HCT116 (cell line): Measurements from ENCODE around the gene SELENBP1. TPM values are rescaled to one million over a fixed set of nuclear protein-coding genes. Genes with fewer than 3 reads are reported as not detected.

Experiments
- ATAC-seq: fragments of 200-7000 bp; cut with Tn5 transposase; 2 replicates; pipeline ENCODE4 v1.9.1; 2020; ENCODE audit warnings: mild to moderate bottlenecking, moderate library complexity
- BruUV-seq: library from RNA; stranded (reverse); fragments of 400-500 nt; replicated peaks from 2 replicates; lab custom pipeline; 2021; lab: Mats Ljungman, UMichigan
- CTCF ChIA-PET: fragments of 300-600 bp; sonication (Branson Sonifier 250); formaldehyde crosslinking; loops from one replicate; lab custom pipeline; 2021; ENCODE audit warnings: antibody characterized with exemption; lab: Charles Lee
- POLR2A ChIA-PET: fragments of 300-600, 350-600 bp; sonication (Branson Sonifier 250); formaldehyde crosslinking; loops from one replicate; lab custom pipeline; 2021; ENCODE audit warnings: antibody characterized with exemption; lab: Charles Lee
- RAD21 ChIA-PET, 2 experiments: fragments of 300-600 bp; sonication (Branson Sonifier 250); formaldehyde crosslinking; loops; one replicate each; lab custom pipeline; 2023; ENCODE audit warnings: low total read pairs in 2 of 2; ENCODE audit not compliant: uncharacterized antibody in 2 of 2, unreplicated experiment in 2 of 2, low non-redundant PET in 1 of 2; lab: Charles Lee
- DNase-seq: peaks from one replicate; pipeline ENCODE4 v3.0.0-alpha.2; 2010; ENCODE audit warnings: low read depth, low spot score
- H2AFZ ChIP-seq: fragments of 200-600 bp; shearing (Covaris generic), sonication (generic); 2 replicates; pipeline ENCODE4 v1.6.1; 2017; ENCODE audit warnings: low read depth, mixed run types, mixed read lengths, antibody characterized with exemption, low read length; ENCODE audit not compliant: poor library complexity, severe bottlenecking
- H3K27ac ChIP-seq: 2 replicates; pipeline ENCODE4 v1.5.1; 2012; ENCODE audit warnings: low read depth, low read length
- H3K27me3 ChIP-seq: fragments of 200-600 bp; sonication (generic); 2 replicates; pipeline ENCODE4 v1.6.1; 2016; ENCODE audit warnings: mixed run types, low read length, mixed read lengths; ENCODE audit not compliant: insufficient read depth
- H3K36me3 ChIP-seq, 2 experiments: fragments of 200-500 bp in 1 of 2; fragments of 200-600 bp in 1 of 2; sonication (Bioruptor generic) in 1 of 2; sonication (generic) in 1 of 2; 2 replicates each; pipeline versions ENCODE4 v1.5.1 to v1.6.1; 2014 to 2016; ENCODE audit warnings: low read length in 2 of 2, inconsistent platforms in 1 of 2, mixed read lengths in 1 of 2, mixed run types in 1 of 2; ENCODE audit not compliant: insufficient read depth in 2 of 2, control insufficient read depth in 1 of 2
- H3K4me1 ChIP-seq, 2 experiments: fragments of 200-600 bp in 1 of 2; sonication (generic) in 1 of 2; 2 replicates each; pipeline versions ENCODE4 v1.5.1 to v1.6.1; 2012 to 2017; ENCODE audit warnings: low read length in 2 of 2, inconsistent platforms in 1 of 2, mild to moderate bottlenecking in 1 of 2, mixed read lengths in 1 of 2, mixed run types in 1 of 2, moderate library complexity in 1 of 2; ENCODE audit not compliant: insufficient read depth in 2 of 2, control insufficient read depth in 1 of 2
- H3K4me2 ChIP-seq: fragments of 200-600 bp; sonication (generic); 2 replicates; pipeline ENCODE4 v1.6.1; 2017; ENCODE audit warnings: mixed run types, low read length, mixed read lengths
- H3K4me3 ChIP-seq, 2 experiments: fragments of 200-600 bp in 1 of 2; sonication (generic) in 1 of 2; replicated peaks in 1 of 2; 2 replicates each; pipeline ENCODE4 v1.5.1; 2011 to 2016; ENCODE audit warnings: low read length in 2 of 2, control low read depth in 1 of 2, low read depth in 1 of 2, mild to moderate bottlenecking in 1 of 2, mixed read lengths in 1 of 2, mixed run types in 1 of 2
- H3K79me2 ChIP-seq: fragments of 200-600 bp; sonication (generic); 2 replicates; pipeline ENCODE4 v1.6.1; 2017; ENCODE audit warnings: mild to moderate bottlenecking, mixed run types, low read length, moderate library complexity, mixed read lengths; ENCODE audit not compliant: insufficient read depth
- H3K9ac ChIP-seq: fragments of 200-600 bp; sonication (generic); 2 replicates; pipeline ENCODE4 v1.6.1; 2016; ENCODE audit warnings: low read length, mixed read lengths
- H3K9me2 ChIP-seq: fragments of 200-600 bp; sonication (generic), shearing (Covaris generic); 2 replicates; pipeline ENCODE4 v1.6.1; 2017; ENCODE audit warnings: mixed run types, mild to moderate bottlenecking, moderate library complexity; ENCODE audit not compliant: insufficient read depth
- H3K9me3 ChIP-seq, 2 experiments: fragments of 200-500 bp in 1 of 2; fragments of 200-600 bp in 1 of 2; sonication (Bioruptor generic) in 1 of 2; sonication (generic) in 1 of 2; 2 replicates each; pipeline ENCODE4 v1.6.1; 2014 to 2017; ENCODE audit warnings: low read length in 2 of 2, mixed read lengths in 2 of 2, inconsistent platforms in 1 of 2, low read depth in 1 of 2, mild to moderate bottlenecking in 1 of 2, mixed run types in 1 of 2, moderate library complexity in 1 of 2; ENCODE audit not compliant: control insufficient read depth in 1 of 2, insufficient read depth in 1 of 2
- H4K20me1 ChIP-seq: fragments of 200-600 bp; sonication (generic), shearing (Covaris generic); 2 replicates; pipeline ENCODE4 v1.6.1; 2017; ENCODE audit warnings: mixed run types, mild to moderate bottlenecking, moderate library complexity; ENCODE audit not compliant: insufficient read depth
- ATF3 ChIP-seq: IDR thresholded peaks from 2 replicates; pipeline ENCODE4 v1.6.1; 2012
- CTCF ChIP-seq, 3 experiments: fragments of 200-600 bp in 1 of 3; sonication (generic) in 1 of 3; IDR thresholded peaks in 2 of 3; conservative IDR thresholded peaks in 1 of 3; 2 replicates each; pipeline ENCODE4 v1.5.1; 2012 to 2017; ENCODE audit warnings: low read depth in 2 of 3, low read length in 2 of 3, antibody characterized with exemption in 1 of 3, borderline replicate concordance in 1 of 3, control low read depth in 1 of 3, mild to moderate bottlenecking in 1 of 3, mixed read lengths in 1 of 3, mixed run types in 1 of 3, moderate library complexity in 1 of 3; ENCODE audit not compliant: insufficient read depth in 1 of 3
- EGR1 ChIP-seq: IDR thresholded peaks from 2 replicates; pipeline ENCODE4 v1.6.1; 2012; ENCODE audit warnings: low read depth
- JUND ChIP-seq: IDR thresholded peaks from 2 replicates; pipeline ENCODE4 v1.6.1; 2012
- POLR2A ChIP-seq: IDR thresholded peaks from 2 replicates; pipeline ENCODE4 v1.7.0; 2011; ENCODE audit warnings: borderline replicate concordance; ENCODE audit not compliant: insufficient read depth, insufficient read length; ENCODE audit errors: extremely low read depth
- POLR2AphosphoS5 ChIP-seq: IDR thresholded peaks from 2 replicates; pipeline ENCODE4 v1.6.1; 2011; ENCODE audit warnings: mild to moderate bottlenecking, low read depth, low read length, moderate library complexity
- RAD21 ChIP-seq: IDR thresholded peaks from 2 replicates; pipeline ENCODE4 v1.6.1; 2012; ENCODE audit warnings: low read depth, mild to moderate bottlenecking
- REST ChIP-seq: IDR thresholded peaks from 2 replicates; pipeline ENCODE4 v1.6.1; 2012; ENCODE audit warnings: low read depth
- TCF7L2 ChIP-seq: IDR thresholded peaks from 2 replicates; pipeline ENCODE4 v1.7.0; 2011; ENCODE audit warnings: borderline replicate concordance, inconsistent platforms; ENCODE audit not compliant: insufficient read depth, insufficient read length; ENCODE audit errors: extremely low read depth
- ZFX ChIP-seq: fragments of 450-650 bp; IDR thresholded peaks from 2 replicates; pipeline ENCODE4 v1.6.1; 2017
- intact Hi-C: fragments of 100-400 bp; cut with micrococcal nuclease; formaldehyde crosslinking; loops from 2 replicates; pipeline ENCODE4 v1.10.0; 2022
- total RNA-seq: library from RNA; stranded (reverse); gene quantifications from one replicate; pipeline ENCODE4 v1.2.1, GENCODE V29; 2021; ENCODE audit not compliant: unreplicated experiment

The SELENBP1 gene
- total RNA-seq, 1 experiment from 2014 or later, result 0.42 TPM

GRCh38 chr1:151342569-151342968 lies 29.9 kb downstream of the SELENBP1 start:
- H3K4me3 ChIP-seq, result no peak overlapping the region
- no peaks in the 10 kb centered on the region for H3K9me3 ChIP-seq
- H3K4me2 ChIP-seq, result no peak overlapping the region
- H2AFZ ChIP-seq, result no peak overlapping the region
- H3K4me1 ChIP-seq, result peaks cover 1 to 33% of the 10 kb centered on the region in 2 experiments
- DNase-seq (no peak), ATAC-seq (no peak)
- no peak overlapping the region for H3K9ac ChIP-seq
- H4K20me1 ChIP-seq, result no peaks in the 10 kb centered on the region
- peaks cover 10 to 16% of the 10 kb centered on the region in 2 experiments; a peak in 1 of 4 replicates for H3K36me3 ChIP-seq
- H3K27ac ChIP-seq, result no peak overlapping the region
- H3K9me2 ChIP-seq, result no peaks in the 10 kb centered on the region
- ChIA-PET CTCF (interaction anchor here (5.4 kb wide), 1 partner anchor 41 kb away, joined by 131 read pairs; no protein-coding TSS in a partner anchor), POLR2A (no interaction called here), RAD21 (no interaction called here)
- no TSS peak for BruUV-seq
- H3K27me3 ChIP-seq, result no peaks in the 10 kb centered on the region
- H3K79me2 ChIP-seq, result no peaks in the 10 kb centered on the region
- intact Hi-C loops, result no loop called here
- TF ChIP-seq POLR2A (no peak), REST (no peak), POLR2AphosphoS5 (no peak), ZFX (no peak)

- Histone ChIP-seq H4K20me1 (no peaks in the 10 kb centered on the region), H3K36me3 (peaks cover 10 to 16% of the 10 kb centered on the region in 2 experiments; a peak in 1 of 4 replicates), H2AFZ (no peak overlapping the region), H3K4me1 (peaks cover 0 to 29% of the 10 kb centered on the region in 2 experiments; a peak in 2 of 4 replicates), H3K27ac (no peak overlapping the region), H3K4me3 (no peak overlapping the region), H3K9me2 (no peaks in the 10 kb centered on the region), H3K4me2 (no peak overlapping the region), H3K27me3 (no peaks in the 10 kb centered on the region), H3K9ac (no peak overlapping the region), H3K9me3 (no peaks in the 10 kb centered on the region), H3K79me2 (no peaks in the 10 kb centered on the region)
- no TSS peak for BruUV-seq
- intact Hi-C loops, result no loop called here
- ChIA-PET POLR2A (no interaction called here), CTCF (interaction anchor here (5.4 kb wide), 1 partner anchor 40 kb away, joined by 131 read pairs; no protein-coding TSS in a partner anchor), RAD21 (no interaction called here)
- DNase-seq (no peak), ATAC-seq (no peak)
- TF ChIP-seq EGR1 (no peak), REST (no peak), ATF3 (no peak), TCF7L2 (no peak), JUND (no peak), CTCF (IDR thresholded peaks at IDR 0.05 in 2 of 3, conservative IDR thresholded peaks at IDR 0.05 in 1 of 3; ENCODE audit: borderline replicate concordance in 1 of 3, insufficient read depth in 1 of 3, low read depth in 2 of 3, low read length in 2 of 3) (no peak), ZFX (no peak), RAD21 (no peak)
Observed at GRCh38 chr1:151342021-151342420, 30.5 kb downstream of the SELENBP1 start.
